Measurements from ENCODE around the gene ZNF554.

GRCh38 chr19:2827840-2828489 lies 8.3 kb downstream of the ZNF554 start:
- TF ChIP-seq TAF1 (IDR thresholded peaks at IDR 0.05; ENCODE audit: borderline replicate concordance, insufficient read depth, low read length): no peak
- TF ChIP-seq POLR2AphosphoS5 (IDR thresholded peaks at IDR 0.05; ENCODE audit: low read depth, low read length): no peak
- TF ChIP-seq SIN3A (IDR thresholded peaks at IDR 0.05; ENCODE audit: borderline replicate concordance, insufficient read depth, low read length): no peak
- no peak for TF ChIP-seq REST (IDR thresholded peaks at IDR 0.05; ENCODE audit: insufficient read depth in 1 of 2, low read depth in 2 of 2, low read length in 2 of 2)
